Measurements from ENCODE around the gene NFASC. TPM values are rescaled to one million over a fixed set of nuclear protein-coding genes. Genes with fewer than 3 reads are reported as not detected.

NFASC gene
- total RNA-seq, 1 experiment from 2014 or later = not detected

GRCh38 chr1:204894031-204894430 is 23.4 kb downstream of the NFASC start:
- TF ChIP-seq, protein P1, sequence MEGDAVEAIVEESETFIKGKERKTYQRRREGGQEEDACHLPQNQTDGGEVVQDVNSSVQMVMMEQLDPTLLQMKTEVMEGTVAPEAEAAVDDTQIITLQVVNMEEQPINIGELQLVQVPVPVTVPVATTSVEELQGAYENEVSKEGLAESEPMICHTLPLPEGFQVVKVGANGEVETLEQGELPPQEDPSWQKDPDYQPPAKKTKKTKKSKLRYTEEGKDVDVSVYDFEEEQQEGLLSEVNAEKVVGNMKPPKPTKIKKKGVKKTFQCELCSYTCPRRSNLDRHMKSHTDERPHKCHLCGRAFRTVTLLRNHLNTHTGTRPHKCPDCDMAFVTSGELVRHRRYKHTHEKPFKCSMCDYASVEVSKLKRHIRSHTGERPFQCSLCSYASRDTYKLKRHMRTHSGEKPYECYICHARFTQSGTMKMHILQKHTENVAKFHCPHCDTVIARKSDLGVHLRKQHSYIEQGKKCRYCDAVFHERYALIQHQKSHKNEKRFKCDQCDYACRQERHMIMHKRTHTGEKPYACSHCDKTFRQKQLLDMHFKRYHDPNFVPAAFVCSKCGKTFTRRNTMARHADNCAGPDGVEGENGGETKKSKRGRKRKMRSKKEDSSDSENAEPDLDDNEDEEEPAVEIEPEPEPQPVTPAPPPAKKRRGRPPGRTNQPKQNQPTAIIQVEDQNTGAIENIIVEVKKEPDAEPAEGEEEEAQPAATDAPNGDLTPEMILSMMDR (IDR thresholded peaks at IDR 0.05; ENCODE audit: unreplicated experiment) = no peak
- Mint-ChIP-seq H3K36me3 (ENCODE audit: insufficient read depth, unreplicated experiment) (no peaks in the 10 kb centered on the region), H3K4me3 (ENCODE audit: low read depth, unreplicated experiment) (no peak overlapping the region), H3K9me3 (ENCODE audit: low read depth, unreplicated experiment) (no peaks in the 10 kb centered on the region), H3K27me3 (ENCODE audit: unreplicated experiment) (peaks cover 95% of the 10 kb centered on the region), H3K4me1 (ENCODE audit: low read depth, unreplicated experiment) (no peaks in the 10 kb centered on the region), H3K27ac (ENCODE audit: unreplicated experiment) (no peak overlapping the region)
- CTCF ChIA-PET = interaction anchor here (0.8 kb wide), 1 partner anchor 30 kb away, joined by 3 read pairs; no protein-coding TSS in a partner anchor
- BruUV-seq (replicated peaks) = no TSS peak
- no peak for DNase-seq
- intact Hi-C loops (cut with micrococcal nuclease; ENCODE audit: unreplicated experiment) = no loop called here

GRCh38 chr1:204894606-204895005 is 23.9 kb downstream of the NFASC start:
- no TSS peak for BruUV-seq (replicated peaks)
- DNase-seq = no peak
- no peaks in the 10 kb centered on the region for H3K4me1 Mint-ChIP-seq (ENCODE audit: low read depth, unreplicated experiment)
- TF ChIP-seq, protein P1 (IDR thresholded peaks at IDR 0.05; ENCODE audit: unreplicated experiment) = no peak
- no peak overlapping the region for H3K4me3 Mint-ChIP-seq (ENCODE audit: low read depth, unreplicated experiment)
- no peak overlapping the region for H3K27ac Mint-ChIP-seq (ENCODE audit: unreplicated experiment)
- H3K9me3 Mint-ChIP-seq (ENCODE audit: low read depth, unreplicated experiment) = no peaks in the 10 kb centered on the region
- peaks cover 91% of the 10 kb centered on the region for H3K27me3 Mint-ChIP-seq (ENCODE audit: unreplicated experiment)
- no peaks in the 10 kb centered on the region for H3K36me3 Mint-ChIP-seq (ENCODE audit: insufficient read depth, unreplicated experiment)
- CTCF ChIA-PET = interaction anchor here (0.8 kb wide), 1 partner anchor 29 kb away, joined by 3 read pairs; no protein-coding TSS in a partner anchor
- intact Hi-C loops (cut with micrococcal nuclease; ENCODE audit: unreplicated experiment) = no loop called here

GRCh38 chr1:204896023-204896422 is 25.4 kb downstream of the NFASC start:
- no peaks in the 10 kb centered on the region for H3K4me1 Mint-ChIP-seq (ENCODE audit: low read depth, unreplicated experiment)
- H3K4me3 Mint-ChIP-seq (ENCODE audit: low read depth, unreplicated experiment) = no peak overlapping the region
- no peak for DNase-seq
- no peaks in the 10 kb centered on the region for H3K9me3 Mint-ChIP-seq (ENCODE audit: low read depth, unreplicated experiment)
- CTCF ChIA-PET = no interaction called here
- intact Hi-C loops (cut with micrococcal nuclease; ENCODE audit: unreplicated experiment) = no loop called here
- peaks cover 90% of the 10 kb centered on the region for H3K27me3 Mint-ChIP-seq (ENCODE audit: unreplicated experiment)
- H3K36me3 Mint-ChIP-seq (ENCODE audit: insufficient read depth, unreplicated experiment) = no peaks in the 10 kb centered on the region
- no peak overlapping the region for H3K27ac Mint-ChIP-seq (ENCODE audit: unreplicated experiment)
- no TSS peak for BruUV-seq (replicated peaks)
- TF ChIP-seq, protein P1 (IDR thresholded peaks at IDR 0.05; ENCODE audit: unreplicated experiment) = no peak

- CTCF ChIA-PET = no interaction called here
- TF ChIP-seq, protein P1 (IDR thresholded peaks at IDR 0.05; ENCODE audit: unreplicated experiment) = no peak
Measured at GRCh38 chr1:204896787-204897469, 26.3 kb downstream of the NFASC start.

More at GRCh38 chr1:204896787-204897469, 26.3 kb downstream of the NFASC start:
- no peaks in the 10 kb centered on the region for H3K4me1 Mint-ChIP-seq (ENCODE audit: low read depth, unreplicated experiment)
- no peak overlapping the region for H3K27ac Mint-ChIP-seq (ENCODE audit: unreplicated experiment)
- H3K27me3 Mint-ChIP-seq (ENCODE audit: unreplicated experiment) = peaks cover 90% of the 10 kb centered on the region
- H3K4me3 Mint-ChIP-seq (ENCODE audit: low read depth, unreplicated experiment) = no peak overlapping the region
- intact Hi-C loops (cut with micrococcal nuclease; ENCODE audit: unreplicated experiment) = no loop called here
- DNase-seq = no peak
- no TSS peak for BruUV-seq (replicated peaks)
- H3K36me3 Mint-ChIP-seq (ENCODE audit: insufficient read depth, unreplicated experiment) = no peaks in the 10 kb centered on the region
- no peaks in the 10 kb centered on the region for H3K9me3 Mint-ChIP-seq (ENCODE audit: low read depth, unreplicated experiment)

Data from Calu3 (cell line).